Right lobe of liver (tissue), 6 donors: ENCODE data around the gene ZNF782. TPM values are rescaled to one million over a fixed set of nuclear protein-coding genes. Genes with fewer than 3 reads are reported as not detected.

Experiments used
- ATAC-seq, 4 donors: fragments of 200-7000 bp; cut with Tn5 transposase; one replicate each; pipeline ENCODE4 v1.9.1; 2020; ENCODE audit warnings: mild to moderate bottlenecking in 4 of 4, moderate library complexity in 4 of 4
- DNase-seq, 3 donors: peaks; one replicate each; pipeline ENCODE4 v3.0.0-alpha.2; 2020
- H3K27ac ChIP-seq, 3 donors: fragments of 200-600 bp; one replicate each; pipeline ENCODE4 v1.8.0; 2022
- H3K27me3 ChIP-seq, 2 donors: fragments of 200-600 bp; one replicate each; pipeline ENCODE4 v1.8.0; 2022
- H3K36me3 ChIP-seq, 4 donors: fragments of 200-600 bp; sonication (generic) in 1 of 4; one replicate each; pipeline versions ENCODE4 v1.5.1 to v1.8.0; 2017 to 2022; ENCODE audit warnings: control low read depth in 1 of 4
- H3K4me1 ChIP-seq, 4 donors: fragments of 200-600 bp; sonication (generic) in 1 of 4; one replicate each; pipeline versions ENCODE4 v1.5.1 to v1.8.0; 2017 to 2022; ENCODE audit warnings: control low read depth in 1 of 4
- H3K4me3 ChIP-seq, 3 donors: fragments of 200-600 bp; one replicate each; pipeline ENCODE4 v1.8.0; 2022
- H3K9me3 ChIP-seq, 4 donors: fragments of 200-600 bp; sonication (generic) in 1 of 4; one replicate each; pipeline versions ENCODE4 v1.5.1 to v1.8.0; 2017 to 2022; ENCODE audit warnings: control low read depth in 1 of 4
- POLR2A ChIP-seq: fragments of 450-650 bp; IDR thresholded peaks from one replicate; pipeline ENCODE4 v1.6.1; 2017; ENCODE audit warnings: antibody characterized with exemption, mild to moderate bottlenecking
- WGBS: methylation state at CpG from one replicate; pipeline ENCODE4 v1.1.6; 2018; ENCODE audit warnings: low coverage, low lambda C conversion rate; ENCODE audit not compliant: insufficient coverage; ENCODE audit errors: missing lambda C conversion rate; 5-methylcytosine and 5-hydroxymethylcytosine counted together
- intact Hi-C, 2 donors: fragments of 100-400 bp; cut with DNase I; formaldehyde crosslinking; loops; one replicate each; pipeline versions ENCODE4 v1.11.2 to v1.14.1; 2022
- total RNA-seq, 6 experiments: library from RNA; depleted of rRNA in 2 of 6; stranded (reverse); fragments of >200 nt in 2 of 6; fragmentation: NEBNext Ultra II Directional in 3 of 6; extraction: Animal tissue kit (Norgen Biotek cat#: 25700) in 3 of 6; gene quantifications; one replicate each; pipeline versions ENCODE4 v1.1.0 to v1.2.4, GENCODE V29; 2016 to 2023
- TF ChIP-seq, protein P1 (sequence below), 4 donors: fragments of 200-600 bp in 3 of 4; fragments of 450-650 bp in 1 of 4; IDR thresholded peaks; one replicate each; pipeline versions ENCODE4 v1.5.1 to v1.8.0; 2016 to 2022; ENCODE audit warnings: antibody characterized with exemption in 4 of 4, mild to moderate bottlenecking in 2 of 4
- donor health status: DM: no; HTN: yes; CAD: no.
- donor health status: DM: no; HTN: no; CAD: no.
- donor health status: DM: no; HTN: no; CAD: no.
- donor health status: DM: no; HTN: yes; CAD: no.
- donor health status: DM: no; HTN: yes; CAD: no.

Gene ZNF782
- total RNA-seq, 6 experiments from 2014 or later = 2.1 to 3.7 (median 3.0) TPM

DNA sequence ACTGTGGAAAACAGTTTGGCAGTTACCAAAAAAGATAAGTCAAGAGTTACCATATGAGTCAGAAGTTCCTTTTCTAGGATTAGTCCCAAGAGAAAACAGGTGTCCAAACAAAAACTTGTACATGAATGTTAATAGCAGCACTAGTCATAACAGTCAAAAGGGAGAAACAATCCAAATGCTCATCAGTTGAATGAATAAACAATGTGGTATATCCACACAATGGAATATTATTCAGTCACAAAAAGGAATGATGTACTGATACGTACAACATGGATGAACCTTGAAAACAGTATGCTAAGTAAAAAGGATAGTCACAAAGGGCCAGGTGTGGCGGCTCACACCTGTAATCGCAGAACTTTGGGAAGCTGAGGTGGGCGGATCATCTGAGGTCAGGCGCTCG, 84.3 kb downstream of the ZNF782 start:
- Histone ChIP-seq H3K27me3 (no peaks in the 10 kb centered on the region), H3K9me3 (peaks cover 0 to 50% (median 17%) of the 10 kb centered on the region in 4 donors), H3K36me3 (peaks cover 0 to 38% (median 18%) of the 10 kb centered on the region in 4 donors), H3K27ac (no peak overlapping the region), H3K4me1 (no peaks in the 10 kb centered on the region), H3K4me3 (no peak overlapping the region)
- TF ChIP-seq POLR2A = no peak
- TF ChIP-seq, protein P1, sequence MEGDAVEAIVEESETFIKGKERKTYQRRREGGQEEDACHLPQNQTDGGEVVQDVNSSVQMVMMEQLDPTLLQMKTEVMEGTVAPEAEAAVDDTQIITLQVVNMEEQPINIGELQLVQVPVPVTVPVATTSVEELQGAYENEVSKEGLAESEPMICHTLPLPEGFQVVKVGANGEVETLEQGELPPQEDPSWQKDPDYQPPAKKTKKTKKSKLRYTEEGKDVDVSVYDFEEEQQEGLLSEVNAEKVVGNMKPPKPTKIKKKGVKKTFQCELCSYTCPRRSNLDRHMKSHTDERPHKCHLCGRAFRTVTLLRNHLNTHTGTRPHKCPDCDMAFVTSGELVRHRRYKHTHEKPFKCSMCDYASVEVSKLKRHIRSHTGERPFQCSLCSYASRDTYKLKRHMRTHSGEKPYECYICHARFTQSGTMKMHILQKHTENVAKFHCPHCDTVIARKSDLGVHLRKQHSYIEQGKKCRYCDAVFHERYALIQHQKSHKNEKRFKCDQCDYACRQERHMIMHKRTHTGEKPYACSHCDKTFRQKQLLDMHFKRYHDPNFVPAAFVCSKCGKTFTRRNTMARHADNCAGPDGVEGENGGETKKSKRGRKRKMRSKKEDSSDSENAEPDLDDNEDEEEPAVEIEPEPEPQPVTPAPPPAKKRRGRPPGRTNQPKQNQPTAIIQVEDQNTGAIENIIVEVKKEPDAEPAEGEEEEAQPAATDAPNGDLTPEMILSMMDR (IDR thresholded peaks at IDR 0.05) = no peak
- intact Hi-C loops = no loop called here
- DNase-seq = no peak
- 95% methylated on average over 6 of the region's 6 CpGs for WGBS
- ATAC-seq = no peak

Other genes with a start within 250 kb of the ZNF782 start
- gene CDC14B, start 234.7 kb downstream of the ZNF782 start, total RNA-seq = 10 to 100 TPM; 13.7 to 38.0 (median 25.7) TPM
- 10 to 100 TPM in 1 of 6 experiments, 1 to 10 TPM in 5; 2.9 to 10.7 (median 5.6) TPM for gene PRXL2C, start 199.2 kb downstream of the ZNF782 start, total RNA-seq
- 1 to 10 TPM; 2.5 to 5.4 (median 4.8) TPM for gene ZNF510, start 76.4 kb downstream of the ZNF782 start, total RNA-seq
- gene NUTM2G, start 74.3 kb upstream of the ZNF782 start, total RNA-seq = under 1 TPM in 1 of 6 experiments, not detected in 5; 0.11 TPM
- under 1 TPM in 2 of 6 experiments, not detected in 4; 0.12 to 0.43 TPM for gene CTSV, start 184.6 kb upstream of the ZNF782 start, total RNA-seq